AG08396 (cell line): ENCODE measurements around the gene GSS.
"Not testable (repeated sequence)": the region's sequence is repeated elsewhere in the genome, so short reads cannot be mapped to it uniquely, and the experiment has no call there.

Source experiments
- DNase-seq: peaks from one replicate; pipeline ENCODE4 v3.0.0; 2012; ENCODE audit warnings: low spot score, mixed read lengths

Gene GSS

GRCh38 chr20:34907616-34908469 is 47.8 kb downstream of the GSS start:
- DNase-seq, result peak; percentile 83

- DNase-seq, result no peak
Measured at GRCh38 chr20:34904202-34904621, 51.4 kb downstream of the GSS start.

- not testable (repeated sequence) for DNase-seq
Measured at GRCh38 chr20:34898731-34899130, 56.9 kb downstream of the GSS start.

- DNase-seq, result not testable (repeated sequence)
Measured at GRCh38 chr20:34898129-34898528, 57.5 kb downstream of the GSS start.

GRCh38 chr20:34896086-34896621 is 59.5 kb downstream of the GSS start:
- no peak for DNase-seq

GRCh38 chr20:34895465-34895864 is 60.1 kb downstream of the GSS start:
- no peak for DNase-seq

- no peak for DNase-seq
Measured at GRCh38 chr20:34894723-34895122, 60.9 kb downstream of the GSS start.

- no peak for DNase-seq
Measured at GRCh38 chr20:34892671-34893070, 62.9 kb downstream of the GSS start.

GRCh38 chr20:34891166-34892062 is 64.2 kb downstream of the GSS start:
- peak; percentile 59 for DNase-seq

GRCh38 chr20:34888468-34888867 is 67.1 kb downstream of the GSS start:
- DNase-seq, result no peak

- no peak for DNase-seq
Measured at GRCh38 chr20:34887023-34887422, 68.6 kb downstream of the GSS start.

GRCh38 chr20:34886122-34886521 is 69.5 kb downstream of the GSS start:
- no peak for DNase-seq

GRCh38 chr20:34884260-34884659 is 71.3 kb downstream of the GSS start:
- no peak for DNase-seq

GRCh38 chr20:34883809-34884208 is 71.8 kb downstream of the GSS start:
- DNase-seq, result no peak

- no peak for DNase-seq
Measured at GRCh38 chr20:34883087-34883688, 72.4 kb downstream of the GSS start.

GRCh38 chr20:34881689-34882088 is 73.9 kb downstream of the GSS start:
- DNase-seq, result no peak

- not testable (repeated sequence) for DNase-seq
Measured at GRCh38 chr20:34880971-34881370, 74.6 kb downstream of the GSS start.

- DNase-seq, result no peak
Measured at GRCh38 chr20:34880215-34880850, 75.3 kb downstream of the GSS start.
